Measurements from ENCODE around the gene TMCO4.

DNA sequence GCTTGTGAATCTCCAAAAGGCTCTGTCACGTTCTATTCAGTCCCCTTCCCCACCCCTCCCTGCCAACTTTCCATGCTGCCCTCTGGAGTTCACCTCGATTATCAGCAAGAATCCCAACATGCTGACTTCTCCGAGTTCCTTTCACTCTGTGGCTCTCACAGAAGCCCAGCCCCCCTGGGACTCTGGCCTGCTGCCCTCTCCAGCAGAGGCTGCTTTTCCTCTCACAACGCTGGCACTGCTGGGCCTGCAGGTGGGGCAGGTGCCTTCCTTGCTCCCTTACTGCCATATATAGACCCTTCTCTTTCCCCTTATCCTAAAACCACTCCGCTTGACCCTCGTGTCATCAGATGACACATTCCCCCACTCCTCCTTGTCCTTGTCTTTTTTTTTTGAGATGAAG, 25.6 kb upstream of the TMCO4 start:
- TF ChIP-seq, protein P1, sequence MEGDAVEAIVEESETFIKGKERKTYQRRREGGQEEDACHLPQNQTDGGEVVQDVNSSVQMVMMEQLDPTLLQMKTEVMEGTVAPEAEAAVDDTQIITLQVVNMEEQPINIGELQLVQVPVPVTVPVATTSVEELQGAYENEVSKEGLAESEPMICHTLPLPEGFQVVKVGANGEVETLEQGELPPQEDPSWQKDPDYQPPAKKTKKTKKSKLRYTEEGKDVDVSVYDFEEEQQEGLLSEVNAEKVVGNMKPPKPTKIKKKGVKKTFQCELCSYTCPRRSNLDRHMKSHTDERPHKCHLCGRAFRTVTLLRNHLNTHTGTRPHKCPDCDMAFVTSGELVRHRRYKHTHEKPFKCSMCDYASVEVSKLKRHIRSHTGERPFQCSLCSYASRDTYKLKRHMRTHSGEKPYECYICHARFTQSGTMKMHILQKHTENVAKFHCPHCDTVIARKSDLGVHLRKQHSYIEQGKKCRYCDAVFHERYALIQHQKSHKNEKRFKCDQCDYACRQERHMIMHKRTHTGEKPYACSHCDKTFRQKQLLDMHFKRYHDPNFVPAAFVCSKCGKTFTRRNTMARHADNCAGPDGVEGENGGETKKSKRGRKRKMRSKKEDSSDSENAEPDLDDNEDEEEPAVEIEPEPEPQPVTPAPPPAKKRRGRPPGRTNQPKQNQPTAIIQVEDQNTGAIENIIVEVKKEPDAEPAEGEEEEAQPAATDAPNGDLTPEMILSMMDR (IDR thresholded peaks at IDR 0.05) = no peak
- TF ChIP-seq POLR2A (IDR thresholded peaks at IDR 0.05) = no peak
